Bronchial epithelial cell (primary cell): ENCODE results near the gene BRD2. TPM values are rescaled to one million over a fixed set of nuclear protein-coding genes. Genes with fewer than 3 reads are reported as not detected.
A peak's percentile ranks its signal among the peaks of the same experiment; 100 is the strongest.

Experiments
- DNase-seq: peaks from one replicate; pipeline ENCODE4 v3.0.0-alpha.2; 2010; ENCODE audit warnings: low read depth
- FAIRE-seq: peaks from 2 replicates; lab custom pipeline; 2011; peaks lifted over from hg19 to GRCh38; lab: Jason Lieb, UNC
- H3K27me3 ChIP-seq: 2 replicates; pipeline ENCODE4 v1.5.1; 2011; ENCODE audit warnings: low read length; ENCODE audit not compliant: control insufficient read depth, insufficient read depth
- H3K36me3 ChIP-seq: 2 replicates; pipeline ENCODE4 v1.5.1; 2011; ENCODE audit warnings: low read length; ENCODE audit not compliant: control insufficient read depth, insufficient read depth
- H3K4me3 ChIP-seq: 2 replicates; pipeline ENCODE4 v1.5.1; 2011; ENCODE audit warnings: mild to moderate bottlenecking, low read depth, low read length, control low read depth
- total RNA-seq: library from RNA; depleted of rRNA; stranded (reverse); fragments of >200 nt; gene quantifications from 2 replicates; pipeline ENCODE4 v1.2.1, GENCODE V29; 2014
- TF ChIP-seq, protein P1 (sequence below): IDR thresholded peaks from 2 replicates; pipeline ENCODE4 v1.5.1; 2011; ENCODE audit warnings: mild to moderate bottlenecking, moderate library complexity, low read length, control low read depth, inconsistent platforms; ENCODE audit not compliant: insufficient read depth, severe bottlenecking

The BRD2 gene
- total RNA-seq, 1 donor from 2014 or later = 57.1 TPM

- no peak for FAIRE-seq
- DNase-seq = no peak
- H3K4me3 ChIP-seq = no peak overlapping the region
- TF ChIP-seq, protein P1, sequence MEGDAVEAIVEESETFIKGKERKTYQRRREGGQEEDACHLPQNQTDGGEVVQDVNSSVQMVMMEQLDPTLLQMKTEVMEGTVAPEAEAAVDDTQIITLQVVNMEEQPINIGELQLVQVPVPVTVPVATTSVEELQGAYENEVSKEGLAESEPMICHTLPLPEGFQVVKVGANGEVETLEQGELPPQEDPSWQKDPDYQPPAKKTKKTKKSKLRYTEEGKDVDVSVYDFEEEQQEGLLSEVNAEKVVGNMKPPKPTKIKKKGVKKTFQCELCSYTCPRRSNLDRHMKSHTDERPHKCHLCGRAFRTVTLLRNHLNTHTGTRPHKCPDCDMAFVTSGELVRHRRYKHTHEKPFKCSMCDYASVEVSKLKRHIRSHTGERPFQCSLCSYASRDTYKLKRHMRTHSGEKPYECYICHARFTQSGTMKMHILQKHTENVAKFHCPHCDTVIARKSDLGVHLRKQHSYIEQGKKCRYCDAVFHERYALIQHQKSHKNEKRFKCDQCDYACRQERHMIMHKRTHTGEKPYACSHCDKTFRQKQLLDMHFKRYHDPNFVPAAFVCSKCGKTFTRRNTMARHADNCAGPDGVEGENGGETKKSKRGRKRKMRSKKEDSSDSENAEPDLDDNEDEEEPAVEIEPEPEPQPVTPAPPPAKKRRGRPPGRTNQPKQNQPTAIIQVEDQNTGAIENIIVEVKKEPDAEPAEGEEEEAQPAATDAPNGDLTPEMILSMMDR = no peak
- H3K36me3 ChIP-seq = no peaks in the 10 kb centered on the region
- no peaks in the 10 kb centered on the region for H3K27me3 ChIP-seq
Observed at GRCh38 chr6:32946893-32947292, 21.5 kb upstream of the BRD2 start.

GRCh38 chr6:32947552-32948465, 20.6 kb upstream of the BRD2 start:
- Histone ChIP-seq H3K4me3 (no peak overlapping the region), H3K36me3 (no peaks in the 10 kb centered on the region), H3K27me3 (no peaks in the 10 kb centered on the region)
- FAIRE-seq (no peak), DNase-seq (peak; percentile 62)
- TF ChIP-seq, protein P1 = peak; percentile 71

GRCh38 chr6:32949113-32949512, 19.3 kb upstream of the BRD2 start:
- no peak for FAIRE-seq
- TF ChIP-seq, protein P1 = no peak

DNA sequence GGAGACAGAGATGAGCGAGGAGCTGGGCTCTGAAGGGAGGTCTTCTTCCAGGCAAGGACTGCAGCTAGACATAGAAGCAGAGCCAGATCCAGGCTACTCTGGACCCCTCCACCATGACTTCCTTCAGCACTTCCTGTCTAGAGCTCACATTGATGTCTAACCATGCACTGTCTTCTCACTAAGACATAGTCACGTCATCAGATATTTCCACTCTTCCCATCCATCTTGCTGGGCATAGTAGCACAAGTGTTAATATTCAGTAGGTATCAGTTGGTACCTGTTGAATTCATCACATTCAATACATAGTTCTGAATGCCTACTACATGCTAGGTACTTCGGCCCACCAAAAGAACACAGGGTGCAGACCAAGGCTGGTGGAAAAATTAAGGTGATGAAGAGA, 18.4 kb upstream of the BRD2 start:
- TF ChIP-seq, protein P1 = no peak
- no peak overlapping the region for H3K4me3 ChIP-seq
- H3K36me3 ChIP-seq = no peaks in the 10 kb centered on the region
- DNase-seq = no peak
- no peaks in the 10 kb centered on the region for H3K27me3 ChIP-seq
- FAIRE-seq = no peak

More at GRCh38 chr6:32949113-32949512, 19.3 kb upstream of the BRD2 start:
- DNase-seq = no peak
- no peaks in the 10 kb centered on the region for H3K27me3 ChIP-seq
- H3K36me3 ChIP-seq = no peaks in the 10 kb centered on the region
- no peak overlapping the region for H3K4me3 ChIP-seq

DNA sequence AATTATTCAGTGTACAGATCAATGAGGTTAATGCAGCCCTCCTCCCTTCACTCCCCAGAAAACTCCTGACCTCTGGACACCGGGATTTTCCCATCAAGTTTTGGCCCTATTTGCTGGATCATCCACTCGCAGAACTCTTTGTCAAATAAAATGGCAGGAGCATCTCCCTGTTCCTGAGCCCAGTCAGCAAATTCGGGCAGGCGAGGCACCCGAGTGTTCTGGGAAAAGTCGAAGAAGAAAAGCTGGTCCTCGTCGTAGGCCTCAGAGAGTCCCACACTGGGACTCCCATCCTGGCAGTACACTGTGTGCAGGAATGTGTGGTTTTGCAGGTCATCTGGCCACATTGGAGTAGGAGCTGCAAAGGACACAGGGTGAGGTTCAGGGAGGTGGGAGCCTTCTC, 17.9 kb upstream of the BRD2 start:
- TF ChIP-seq, protein P1 = no peak
- H3K27me3 ChIP-seq = no peaks in the 10 kb centered on the region
- no peak overlapping the region for H3K4me3 ChIP-seq
- DNase-seq (no peak), FAIRE-seq (no peak)
- H3K36me3 ChIP-seq = no peaks in the 10 kb centered on the region
